Liver (tissue), 3 donors: ENCODE data around the gene DEAF1.

Experiments
- ATF3 ChIP-seq: IDR thresholded peaks from 2 replicates; pipeline ENCODE4 v1.6.1; 2016; ENCODE audit warnings: antibody characterized with exemption
- CTCF ChIP-seq: fragments of 150-350 bp; IDR thresholded peaks from 2 replicates; pipeline ENCODE4 v1.5.1; 2017; ENCODE audit warnings: improper control_type of control experiment, low read depth, low read length; ENCODE audit not compliant: missing input control
- GABPA ChIP-seq, 2 donors: IDR thresholded peaks in 1 of 2; conservative IDR thresholded peaks in 1 of 2; 2 replicates each; pipeline ENCODE4 v1.6.1; 2016; ENCODE audit warnings: antibody characterized with exemption in 2 of 2, mild to moderate bottlenecking in 1 of 2, moderate library complexity in 1 of 2
- HNF4A ChIP-seq, 2 donors: conservative IDR thresholded peaks; 2 replicates each; pipeline ENCODE4 v1.6.1; 2016; ENCODE audit warnings: antibody characterized with exemption in 2 of 2, mild to moderate bottlenecking in 2 of 2
- MAX ChIP-seq: IDR thresholded peaks from 2 replicates; pipeline ENCODE4 v1.6.1; 2016; ENCODE audit warnings: antibody characterized with exemption
- REST ChIP-seq: IDR thresholded peaks from 2 replicates; pipeline ENCODE4 v1.6.1; 2016; ENCODE audit warnings: antibody characterized with exemption, mild to moderate bottlenecking
- SP1 ChIP-seq: IDR thresholded peaks from 2 replicates; pipeline ENCODE4 v1.6.1; 2018; ENCODE audit warnings: antibody characterized with exemption, mild to moderate bottlenecking
- TAF1 ChIP-seq: conservative IDR thresholded peaks from 2 replicates; pipeline ENCODE4 v1.6.1; 2016; ENCODE audit warnings: antibody characterized with exemption, mild to moderate bottlenecking
- donor health status: healthy.
- donor health status: healthy.

GRCh38 chr11:620201-620600 is 74.8 kb downstream of the DEAF1 start:
- TF ChIP-seq MAX (no peak), GABPA (IDR thresholded peaks at IDR 0.05 in 1 of 2, conservative IDR thresholded peaks at IDR 0.05 in 1 of 2) (no peak), CTCF (no peak), REST (no peak), SP1 (no peak), ATF3 (no peak), TAF1 (no peak), HNF4A (conservative IDR thresholded peaks at IDR 0.05) (no peak)
